Kidney (tissue), 14 donors: ENCODE data around the gene PPP1R26. TPM values are rescaled to one million over a fixed set of nuclear protein-coding genes. Genes with fewer than 3 reads are reported as not detected.

Experiments used
- DNase-seq, 5 donors: peaks; one replicate each; pipeline ENCODE4 v3.0.0-alpha.2; 2013 to 2020
- FAIRE-seq: peaks from 2 replicates; lab custom pipeline; 2012; peaks lifted over from hg19 to GRCh38; lab: Jason Lieb, UNC
- H3K27ac ChIP-seq, 2 donors: one replicate each; pipeline ENCODE4 v1.7.0; 2013; ENCODE audit warnings: low read depth in 2 of 2, low read length in 2 of 2, inconsistent platforms in 1 of 2
- H3K27me3 ChIP-seq: one replicate; pipeline ENCODE4 v1.7.1; 2013; ENCODE audit warnings: low read length, inconsistent platforms; ENCODE audit not compliant: control insufficient read depth, insufficient read depth
- H3K36me3 ChIP-seq, 3 donors: one replicate each; pipeline versions ENCODE4 v1.7.0 to v1.7.1; 2013; ENCODE audit warnings: low read length in 3 of 3, control low read depth in 1 of 3, inconsistent platforms in 1 of 3; ENCODE audit not compliant: insufficient read depth in 3 of 3, control insufficient read depth in 2 of 3
- H3K4me1 ChIP-seq, 3 donors: one replicate each; pipeline versions ENCODE4 v1.7.0 to v1.7.1; 2013; ENCODE audit warnings: low read length in 3 of 3, inconsistent platforms in 1 of 3, low read depth in 1 of 3; ENCODE audit not compliant: control insufficient read depth in 2 of 3, insufficient read depth in 2 of 3
- H3K4me3 ChIP-seq, 3 donors: one replicate each; pipeline versions ENCODE4 v1.7.0 to v1.8.1; 2013; ENCODE audit warnings: low read length in 3 of 3, control low read depth in 1 of 3, inconsistent platforms in 1 of 3
- H3K9ac ChIP-seq, 3 donors: one replicate each; pipeline versions ENCODE4 v1.7.0 to v1.7.1; 2013; ENCODE audit warnings: low read length in 3 of 3, control low read depth in 1 of 3, inconsistent platforms in 1 of 3
- H3K9me3 ChIP-seq, 3 donors: one replicate each; pipeline versions ENCODE4 v1.7.0 to v1.7.1; 2013; ENCODE audit warnings: low read length in 3 of 3, control low read depth in 1 of 3, inconsistent platforms in 1 of 3; ENCODE audit not compliant: control insufficient read depth in 2 of 3, insufficient read depth in 1 of 3
- CTCF ChIP-seq: IDR thresholded peaks from 3 replicates; pipeline ENCODE4 v1.5.1; 2012; ENCODE audit warnings: mild to moderate bottlenecking, moderate library complexity, borderline replicate concordance; ENCODE audit not compliant: insufficient read depth; ENCODE audit errors: extremely low read depth
- intact Hi-C: fragments of 100-400 bp; cut with DNase I; formaldehyde crosslinking; loops from one replicate; pipeline ENCODE4 v1.11.1; 2022
- polyA plus RNA-seq: library from polyadenylated mRNA; stranded (reverse); fragments of 350-450 nt; fragmentation: Illumina TruSeq; extraction: RNeasy Lipid Tissue Mini Kit (QIAGEN cat#74804); gene quantifications from one replicate; pipeline ENCODE4 v1.2.3, GENCODE V29; 2014; ENCODE audit warnings: low read depth, low replicate concordance; ENCODE audit not compliant: insufficient read depth
- total RNA-seq: library from RNA; stranded (reverse); fragmentation: NEBNext Ultra II Directional; extraction: Animal tissue kit (Norgen Biotek cat#: 25700); gene quantifications from one replicate; pipeline ENCODE4 v1.2.1, GENCODE V29; 2021
- donor health status: control.
- donor health status: control.
- donor health status: control.
- donor health status: control.
- donor health status: control.
- donor health status: DM: yes; HTN: yes; CAD: no.
- donor health status: Normal renal cell carcinoma (clear cell type).

Gene PPP1R26
- total and polyA plus RNA-seq, 2 donors from 2014 or later: 10.2 to 22.0 TPM

- Histone ChIP-seq H3K4me1 (peaks cover 0 to 15% (median 8%) of the 10 kb centered on the region in 3 donors), H3K27me3 (no peaks in the 10 kb centered on the region), H3K27ac (no peak overlapping the region), H3K4me3 (peak overlapping the region in 1 of 3 donors; percentile 88), H3K9ac (no peak overlapping the region), H3K9me3 (no peaks in the 10 kb centered on the region), H3K36me3 (peaks cover 0 to 5% (median 1%) of the 10 kb centered on the region in 3 donors)
- intact Hi-C loops: no loop called here
- DNase-seq: peak in 1 of 5 donors; percentile 68
- TF ChIP-seq CTCF: no peak
- FAIRE-seq: no peak
Observed at GRCh38 chr9:135498381-135499126, 19.0 kb downstream of the PPP1R26 start.

DNA sequence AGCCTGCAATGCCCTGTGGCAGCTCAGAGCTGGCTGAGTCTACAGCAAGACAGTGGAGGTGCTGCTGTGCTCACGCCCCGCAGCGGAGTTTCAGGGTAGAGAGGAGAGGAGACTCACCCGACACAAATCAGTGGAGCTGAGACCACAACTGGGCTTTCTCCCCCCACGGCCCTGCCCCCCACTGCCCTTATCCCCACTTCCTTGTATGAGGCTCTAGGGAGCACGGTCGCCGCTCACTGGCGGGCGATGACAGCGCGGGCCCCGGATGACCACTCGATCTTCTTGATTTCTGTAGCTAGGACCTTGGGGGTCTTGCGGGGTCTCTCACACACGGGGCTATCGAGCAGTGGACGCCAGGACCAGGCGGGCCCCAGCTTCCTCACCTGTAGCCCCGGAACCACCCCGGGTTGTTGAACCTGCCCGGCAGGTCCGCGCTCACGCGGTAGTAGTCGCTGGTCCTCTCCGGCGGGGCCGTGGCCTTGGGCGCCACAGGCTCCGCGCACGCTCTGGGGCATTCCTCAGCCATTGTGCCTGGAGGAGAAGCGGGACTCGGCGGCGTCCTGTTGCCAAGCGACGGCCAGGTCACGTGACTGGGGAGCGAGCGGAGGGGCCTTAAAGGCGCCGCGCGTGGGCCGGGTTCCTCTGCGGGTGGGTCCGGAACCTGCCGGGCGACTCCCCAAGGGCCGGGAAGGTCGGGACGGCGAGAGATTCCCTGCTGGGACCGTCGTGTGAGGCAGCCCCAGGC is 19.9 kb downstream of the PPP1R26 start:
- H3K36me3 ChIP-seq: peaks cover 0 to 12% (median 11%) of the 10 kb centered on the region in 3 donors
- peak overlapping the region in 2 of 3 donors; percentile 34 to 69 for H3K9ac ChIP-seq
- no peaks in the 10 kb centered on the region for H3K9me3 ChIP-seq
- H3K4me1 ChIP-seq: peaks cover 0 to 15% (median 8%) of the 10 kb centered on the region in 3 donors
- DNase-seq (peak; percentile 94 to 99 (median 95)), FAIRE-seq (no peak)
- intact Hi-C loops: no loop called here
- peak overlapping the region; percentile 28 to 88 (median 68) for H3K4me3 ChIP-seq
- no peak for TF ChIP-seq CTCF
- H3K27ac ChIP-seq: peak overlapping the region; percentile 20 to 71
- H3K27me3 ChIP-seq: no peaks in the 10 kb centered on the region

DNA sequence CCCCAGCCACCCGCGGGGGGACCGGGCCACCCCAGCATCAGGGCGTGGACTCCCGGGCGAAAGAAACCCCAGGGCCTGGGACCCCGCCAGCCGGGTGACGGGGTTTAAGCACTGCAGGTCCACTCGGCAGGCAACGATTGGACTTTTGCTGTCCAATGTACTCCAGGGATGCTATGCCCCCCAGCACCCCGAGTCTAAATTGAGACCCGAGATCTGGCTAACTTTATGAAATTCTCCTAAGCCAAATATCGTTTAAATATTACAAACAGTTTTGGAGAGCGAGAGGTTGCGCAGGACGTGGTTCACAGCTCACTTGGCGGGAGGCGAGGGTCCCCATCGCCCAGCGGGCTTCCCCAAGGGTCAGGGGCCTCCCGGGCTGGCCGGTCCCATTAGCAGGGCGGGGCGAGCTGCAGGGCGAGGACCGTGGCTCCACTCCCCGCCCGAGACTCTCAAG is 20.5 kb downstream of the PPP1R26 start:
- Histone ChIP-seq H3K9me3 (no peaks in the 10 kb centered on the region), H3K36me3 (peaks cover 0 to 12% (median 12%) of the 10 kb centered on the region in 3 donors), H3K4me1 (peaks cover 0 to 15% (median 8%) of the 10 kb centered on the region in 3 donors), H3K27ac (peak overlapping the region; percentile 20 to 71), H3K9ac (peak overlapping the region in 2 of 3 donors; percentile 34 to 69), H3K4me3 (peak overlapping the region; percentile 56 to 88 (median 68)), H3K27me3 (no peaks in the 10 kb centered on the region)
- TF ChIP-seq CTCF: no peak
- no peak for FAIRE-seq
- intact Hi-C loops: no loop called here
- peak in 1 of 5 donors; percentile 69 for DNase-seq
